ENCODE results near the gene PRR14. TPM values are rescaled to one million over a fixed set of nuclear protein-coding genes. Genes with fewer than 3 reads are reported as not detected.

PRR14 gene
- total RNA-seq, 1 donor from 2014 or later, result 77.9 TPM

GRCh38 chr16:30698139-30698815 is 47.5 kb downstream of the PRR14 start:
- TF ChIP-seq CTCF (IDR thresholded peaks at IDR 0.05), result no peak
- intact Hi-C loops (cut with micrococcal nuclease), result loop anchor here (1.0 to 10.0 kb wide), 16 partner anchors 17 to 327 kb away; partner anchors contain the start of genes CFAP119, DCTPP1, FBRS and PHKG2
- CTCF ChIA-PET, result interaction anchor here (2.0 kb wide), 1 partner anchor 48 kb away, joined by 10 read pairs; the partner anchor contains the start of gene PRR14
- DNase-seq, result peak; percentile 96
- H3K27ac Mint-ChIP-seq, result peak overlapping the region; percentile 100
- no peaks in the 10 kb centered on the region for H3K27me3 Mint-ChIP-seq
- peaks cover 30% of the 10 kb centered on the region for H3K4me1 Mint-ChIP-seq
- H3K36me3 Mint-ChIP-seq (ENCODE audit: low read depth), result peaks cover 35% of the 10 kb centered on the region
- peak; percentile 75 for ATAC-seq (ENCODE audit: low read depth)
- no peaks in the 10 kb centered on the region for H3K9me3 Mint-ChIP-seq
- POLR2A ChIA-PET, result interaction anchor here (0.7 to 2.9 kb wide), 9 partner anchors 38 to 1875 kb away, joined by 3 to 38 read pairs (median 8); partner anchors contain the start of genes ATXN2L, FBRS, PRR14 and ZNF48
- H3K4me3 Mint-ChIP-seq, result peak overlapping the region; percentile 97

- ChIA-PET CTCF (no interaction called here), POLR2A (interaction anchor here (0.6 to 1.7 kb wide), 8 partner anchors 18 to 1875 kb away, joined by 3 to 25 read pairs (median 6); partner anchors contain the start of genes ATXN2L, FBRS and PRR14)
- H3K4me3 Mint-ChIP-seq, result peak within 1 kb of the TSS; percentile 97
- H3K36me3 Mint-ChIP-seq (ENCODE audit: low read depth), result peaks cover 38% of the 10 kb centered on the region
- TF ChIP-seq CTCF (IDR thresholded peaks at IDR 0.05), result no peak
- no peaks in the 10 kb centered on the region for H3K27me3 Mint-ChIP-seq
- peaks cover 22% of the 10 kb centered on the region for H3K4me1 Mint-ChIP-seq
- no peaks in the 10 kb centered on the region for H3K9me3 Mint-ChIP-seq
- DNase-seq (peak; percentile 77), ATAC-seq (ENCODE audit: low read depth) (peak; percentile 29)
- H3K27ac Mint-ChIP-seq, result peak within 1 kb of the TSS; percentile 100
- intact Hi-C loops (cut with micrococcal nuclease), result loop anchor here (1.0 to 10.0 kb wide), 16 partner anchors 16 to 328 kb away; partner anchors contain the start of genes CFAP119, DCTPP1, FBRS and PHKG2
Observed at GRCh38 chr16:30698816-30699614, 48.3 kb downstream of the PRR14 start, which contains the start of gene SRCAP. Gene SRCAP, plus strand, starts transcription at chr16:30699171. Its CDS starts 1,654 bp downstream, at chr16:30700825.

DNA sequence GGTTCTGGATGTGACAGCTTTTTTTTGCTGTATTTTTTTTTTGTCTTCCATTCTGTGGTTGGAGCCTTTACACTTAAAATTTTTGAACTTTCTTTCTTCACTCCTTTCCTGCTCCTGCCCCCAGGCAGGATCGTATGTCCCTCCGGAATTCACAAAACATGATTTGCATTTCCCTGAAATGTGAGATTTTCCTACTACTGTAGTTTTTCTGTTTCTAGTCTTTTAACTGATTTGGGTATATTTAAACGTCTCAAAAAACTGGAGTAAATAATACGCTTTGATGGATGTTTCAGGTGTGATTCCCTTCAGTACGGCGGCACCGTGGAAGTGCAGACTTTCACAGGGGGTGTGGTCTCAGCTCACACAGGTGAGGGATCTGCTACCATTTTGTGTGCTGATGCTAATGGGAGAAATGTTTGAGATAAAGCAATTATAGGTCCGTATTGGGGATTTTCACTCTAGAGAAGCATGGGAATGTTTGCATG is 48.9 kb downstream of the PRR14 start:
- TF ChIP-seq CTCF (IDR thresholded peaks at IDR 0.05), result no peak
- intact Hi-C loops (cut with micrococcal nuclease), result loop anchor here (2.0 to 10.0 kb wide), 4 partner anchors 115 to 329 kb away; partner anchors contain the start of genes DCTPP1, TBC1D10B and ZNF747
- no peaks in the 10 kb centered on the region for H3K27me3 Mint-ChIP-seq
- peaks cover 22% of the 10 kb centered on the region for H3K4me1 Mint-ChIP-seq
- DNase-seq (no peak), ATAC-seq (ENCODE audit: low read depth) (no peak)
- ChIA-PET POLR2A (interaction anchor here (0.6 to 1.7 kb wide), 7 partner anchors 17 to 915 kb away, joined by 3 to 25 read pairs (median 5); partner anchors contain the start of genes FBRS, PRR14, ZNF629 and ZNF764), CTCF (no interaction called here)
- H3K27ac Mint-ChIP-seq, result peak overlapping the region; percentile 95
- peak overlapping the region; percentile 97 for H3K4me3 Mint-ChIP-seq
- H3K36me3 Mint-ChIP-seq (ENCODE audit: low read depth), result peaks cover 45% of the 10 kb centered on the region
- no peaks in the 10 kb centered on the region for H3K9me3 Mint-ChIP-seq

GRCh38 chr16:30700491-30700890 is 49.7 kb downstream of the PRR14 start:
- Mint-ChIP-seq H3K9me3 (no peaks in the 10 kb centered on the region), H3K36me3 (ENCODE audit: low read depth) (peaks cover 52% of the 10 kb centered on the region), H3K4me1 (peaks cover 22% of the 10 kb centered on the region), H3K27me3 (no peaks in the 10 kb centered on the region), H3K4me3 (no peak overlapping the region), H3K27ac (no peak overlapping the region)
- CTCF ChIA-PET, result no interaction called here
- TF ChIP-seq CTCF (IDR thresholded peaks at IDR 0.05), result no peak
- DNase-seq, result no peak
- ATAC-seq (ENCODE audit: low read depth), result no peak
- intact Hi-C loops (cut with micrococcal nuclease), result no loop called here
- POLR2A ChIA-PET, result interaction anchor here (0.7 kb wide), 3 partner anchors 86 to 142 kb away, joined by 3 to 5 read pairs (median 3); partner anchors contain the start of genes ZNF629 and ZNF764
